Ovary (tissue), 9 donors: Measurements from ENCODE around the gene RBM46. TPM values are rescaled to one million over a fixed set of nuclear protein-coding genes. Genes with fewer than 3 reads are reported as not detected.

Source experiments
- DNase-seq, 5 donors: peaks; one replicate each; pipeline ENCODE4 v3.0.0-alpha.2; 2019 to 2020
- H3K27ac ChIP-seq, 2 donors: fragments of 200-600 bp; one replicate each; pipeline versions ENCODE4 v1.5.1 to v1.8.0; 2019 to 2022
- H3K27me3 ChIP-seq: fragments of 200-600 bp; one replicate; pipeline ENCODE4 v1.8.0; 2022
- H3K36me3 ChIP-seq: fragments of 200-600 bp; sonication (generic); one replicate; pipeline ENCODE4 v1.5.1; 2019
- H3K4me1 ChIP-seq: one replicate; pipeline ENCODE4 v1.8.1; 2013; ENCODE audit warnings: mild to moderate bottlenecking, moderate library complexity; ENCODE audit not compliant: insufficient read depth
- H3K4me3 ChIP-seq: fragments of 200-600 bp; sonication (generic); one replicate; pipeline ENCODE4 v1.5.1; 2017
- H3K9me3 ChIP-seq, 2 donors: fragments of 200-600 bp in 1 of 2; sonication (generic) in 1 of 2; one replicate each; pipeline versions ENCODE4 v1.5.1 to v1.8.1; 2013 to 2019; ENCODE audit warnings: mild to moderate bottlenecking in 1 of 2, moderate library complexity in 1 of 2
- EP300 ChIP-seq: sonication (generic); formaldehyde crosslinking; IDR thresholded peaks from one replicate; pipeline ENCODE4 v1.6.1; 2017; ENCODE audit warnings: antibody characterized with exemption
- POLR2A ChIP-seq: fragments of 450-650 bp; IDR thresholded peaks from one replicate; pipeline ENCODE4 v1.6.1; 2017; ENCODE audit warnings: antibody characterized with exemption, mild to moderate bottlenecking, moderate library complexity
- WGBS, 3 donors: extraction: QIAGEN DNeasy Blood & Tissue Kit in 1 of 3; methylation state at CpG; one replicate each; pipeline versions ENCODE4 v1.1.5 to v1.1.7; 2013 to 2017; 5-methylcytosine and 5-hydroxymethylcytosine counted together
- intact Hi-C, 4 donors: fragments of 100-400 bp; cut with DNase I; formaldehyde crosslinking; loops; one replicate each; pipeline versions ENCODE4 v1.11.0 to v1.15.1; 2022 to 2023
- polyA plus RNA-seq, 2 donors: library from polyadenylated mRNA; stranded (reverse); fragments of 200-250 nt in 1 of 2; fragments of 350-450 nt in 1 of 2; fragmentation: Illumina TruSeq in 1 of 2; extraction: RNeasy Lipid Tissue Mini Kit (QIAGEN cat#74804) in 1 of 2; gene quantifications; one replicate each; pipeline ENCODE4 v1.2.3, GENCODE V29; 2013 to 2014
- total RNA-seq, 7 donors: library from RNA; depleted of rRNA in 2 of 7; stranded (reverse); fragments of >200 nt in 2 of 7; fragmentation: NEBNext Ultra II Directional in 3 of 7; extraction: Animal tissue kit (Norgen Biotek cat#: 25700) in 3 of 7; gene quantifications; one replicate each; pipeline versions ENCODE4 v1.1.0 to v1.2.4, GENCODE V29; 2016 to 2023
- TF ChIP-seq, protein P1 (sequence below), 3 donors: fragments of 450-650 bp in 2 of 3; fragments of 200-600 bp in 1 of 3; IDR thresholded peaks; one replicate each; pipeline versions ENCODE4 v1.5.1 to v1.8.0; 2016 to 2022; ENCODE audit warnings: antibody characterized with exemption in 3 of 3, mild to moderate bottlenecking in 1 of 3
- donor health status: DM: no; HTN: no; CAD: no; lungs with moderate emphysema.
- donor health status: DM: no; HTN: no; CAD: no.
- donor health status: Bipolar disorder and iron deficiency.
- donor health status: DM: yes; HTN: yes; CAD: no.
- donor health status: DM: no; HTN: no; CAD: no.
- donor health status: DM: yes; HTN: yes; CAD: no.

Gene RBM46
- total and polyA plus RNA-seq, 9 donors = 0.08 to 0.15 (median 0.15) TPM; not detected in 6

DNA sequence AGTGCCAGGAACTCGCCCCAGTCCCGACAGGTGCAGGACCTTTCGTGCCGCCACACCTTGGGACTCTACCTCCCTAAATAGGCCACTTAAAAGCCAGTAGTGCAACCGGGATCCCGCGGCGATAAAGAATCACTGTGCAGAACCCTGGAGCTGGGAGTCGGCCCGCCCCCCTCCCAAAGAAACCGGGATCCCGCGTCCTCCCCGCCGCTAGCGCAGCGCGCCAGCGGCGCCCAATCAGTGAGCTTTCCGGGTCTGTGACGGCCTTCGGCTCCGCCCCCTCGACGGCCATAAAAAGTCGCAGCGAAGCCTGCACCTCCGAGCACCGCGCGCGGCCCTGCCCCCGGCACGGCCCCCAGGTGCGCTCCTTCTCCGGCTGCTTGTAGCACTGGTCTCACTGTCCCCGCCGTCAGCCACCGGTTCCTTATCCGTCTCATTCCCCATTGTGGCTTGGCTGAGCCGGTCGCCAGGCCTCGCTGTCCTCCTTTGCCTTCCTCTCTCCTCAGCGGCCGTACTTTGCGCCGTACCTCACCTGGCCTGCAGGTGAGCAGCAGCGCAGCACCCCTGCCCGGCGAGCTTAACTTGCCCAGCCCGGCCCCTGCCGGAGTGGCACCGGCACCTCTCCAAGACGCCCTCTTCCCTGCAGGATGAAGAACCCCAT is 37.3 kb upstream of the RBM46 start, which contains the start of gene LRAT:
LRAT (plus strand) TSS at position 318 of the 658 bp plus-strand sequence; CDS start at position 645, 327 bp downstream.
- DNase-seq = no peak
- 1 to 2% (median 1%) methylated on average over 54 to 55 of the region's 55 CpGs for WGBS, 3 donors

DNA sequence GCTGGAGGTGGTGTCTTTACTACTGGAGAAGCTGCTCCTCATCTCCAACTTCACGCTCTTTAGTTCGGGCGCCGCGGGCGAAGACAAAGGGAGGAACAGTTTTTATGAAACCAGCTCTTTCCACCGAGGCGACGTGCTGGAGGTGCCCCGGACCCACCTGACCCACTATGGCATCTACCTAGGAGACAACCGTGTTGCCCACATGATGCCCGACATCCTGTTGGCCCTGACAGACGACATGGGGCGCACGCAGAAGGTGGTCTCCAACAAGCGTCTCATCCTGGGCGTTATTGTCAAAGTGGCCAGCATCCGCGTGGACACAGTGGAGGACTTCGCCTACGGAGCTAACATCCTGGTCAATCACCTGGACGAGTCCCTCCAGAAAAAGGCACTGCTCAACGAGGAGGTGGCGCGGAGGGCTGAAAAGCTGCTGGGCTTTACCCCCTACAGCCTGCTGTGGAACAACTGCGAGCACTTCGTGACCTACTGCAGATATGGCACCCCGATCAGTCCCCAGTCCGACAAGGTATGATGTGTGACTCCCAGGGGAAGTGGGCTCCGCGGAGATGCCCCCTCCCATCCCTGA is 36.6 kb upstream of the RBM46 start:
- intact Hi-C loops = no loop called here
- TF ChIP-seq, protein P1, sequence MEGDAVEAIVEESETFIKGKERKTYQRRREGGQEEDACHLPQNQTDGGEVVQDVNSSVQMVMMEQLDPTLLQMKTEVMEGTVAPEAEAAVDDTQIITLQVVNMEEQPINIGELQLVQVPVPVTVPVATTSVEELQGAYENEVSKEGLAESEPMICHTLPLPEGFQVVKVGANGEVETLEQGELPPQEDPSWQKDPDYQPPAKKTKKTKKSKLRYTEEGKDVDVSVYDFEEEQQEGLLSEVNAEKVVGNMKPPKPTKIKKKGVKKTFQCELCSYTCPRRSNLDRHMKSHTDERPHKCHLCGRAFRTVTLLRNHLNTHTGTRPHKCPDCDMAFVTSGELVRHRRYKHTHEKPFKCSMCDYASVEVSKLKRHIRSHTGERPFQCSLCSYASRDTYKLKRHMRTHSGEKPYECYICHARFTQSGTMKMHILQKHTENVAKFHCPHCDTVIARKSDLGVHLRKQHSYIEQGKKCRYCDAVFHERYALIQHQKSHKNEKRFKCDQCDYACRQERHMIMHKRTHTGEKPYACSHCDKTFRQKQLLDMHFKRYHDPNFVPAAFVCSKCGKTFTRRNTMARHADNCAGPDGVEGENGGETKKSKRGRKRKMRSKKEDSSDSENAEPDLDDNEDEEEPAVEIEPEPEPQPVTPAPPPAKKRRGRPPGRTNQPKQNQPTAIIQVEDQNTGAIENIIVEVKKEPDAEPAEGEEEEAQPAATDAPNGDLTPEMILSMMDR (IDR thresholded peaks at IDR 0.05) = no peak
- TF ChIP-seq POLR2A = no peak
- no peak for TF ChIP-seq EP300
- 3 to 7% (median 6%) methylated on average over 31 of the region's 31 CpGs for WGBS, 3 donors
- Histone ChIP-seq H3K27ac (no peak overlapping the region), H3K4me1 (no peaks in the 10 kb centered on the region), H3K9me3 (no peaks in the 10 kb centered on the region), H3K36me3 (no peaks in the 10 kb centered on the region), H3K27me3 (no peaks in the 10 kb centered on the region), H3K4me3 (no peak overlapping the region)
- no peak for DNase-seq

More for the DNA sequence above, 37.3 kb upstream of the RBM46 start, which contains the start of gene LRAT:
- TF ChIP-seq POLR2A = no peak
- TF ChIP-seq, protein P1 (IDR thresholded peaks at IDR 0.05) = no peak
- TF ChIP-seq EP300 = no peak
- Histone ChIP-seq H3K27me3 (no peaks in the 10 kb centered on the region), H3K36me3 (no peaks in the 10 kb centered on the region), H3K4me3 (peak within 1 kb of the TSS; percentile 32), H3K9me3 (no peaks in the 10 kb centered on the region), H3K4me1 (no peaks in the 10 kb centered on the region), H3K27ac (no peak within 1 kb of the TSS)
- intact Hi-C loops = no loop called here

DNA sequence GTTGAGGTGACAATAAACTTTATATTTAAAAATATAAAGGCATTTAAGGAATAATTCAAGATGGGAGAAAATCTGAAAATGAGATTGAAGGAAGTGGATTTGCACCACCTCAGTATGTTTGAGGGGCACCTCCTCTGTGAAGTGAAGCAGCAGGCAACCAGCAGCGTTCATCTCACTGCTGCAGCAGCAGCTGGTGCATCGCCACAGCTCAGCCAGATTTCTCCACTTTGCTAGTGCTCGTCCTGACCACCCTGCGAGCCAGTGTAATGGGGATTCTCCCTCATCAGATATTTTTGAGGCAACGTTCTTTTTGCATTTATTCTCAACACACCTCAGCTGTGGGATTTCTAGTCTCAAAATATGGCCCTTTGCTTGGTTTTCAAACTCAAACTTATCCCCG is 23.4 kb upstream of the RBM46 start:
- Histone ChIP-seq H3K27me3 (no peaks in the 10 kb centered on the region), H3K4me1 (no peaks in the 10 kb centered on the region), H3K27ac (no peak overlapping the region), H3K9me3 (no peaks in the 10 kb centered on the region), H3K4me3 (no peak overlapping the region), H3K36me3 (no peaks in the 10 kb centered on the region)
- 70 to 76% (median 71%) methylated on average over 6 of the region's 6 CpGs for WGBS, 3 donors
- no peak for DNase-seq
- intact Hi-C loops = no loop called here
- TF ChIP-seq, protein P1 (IDR thresholded peaks at IDR 0.05) = no peak
- TF ChIP-seq EP300 (no peak), POLR2A (no peak)

DNA sequence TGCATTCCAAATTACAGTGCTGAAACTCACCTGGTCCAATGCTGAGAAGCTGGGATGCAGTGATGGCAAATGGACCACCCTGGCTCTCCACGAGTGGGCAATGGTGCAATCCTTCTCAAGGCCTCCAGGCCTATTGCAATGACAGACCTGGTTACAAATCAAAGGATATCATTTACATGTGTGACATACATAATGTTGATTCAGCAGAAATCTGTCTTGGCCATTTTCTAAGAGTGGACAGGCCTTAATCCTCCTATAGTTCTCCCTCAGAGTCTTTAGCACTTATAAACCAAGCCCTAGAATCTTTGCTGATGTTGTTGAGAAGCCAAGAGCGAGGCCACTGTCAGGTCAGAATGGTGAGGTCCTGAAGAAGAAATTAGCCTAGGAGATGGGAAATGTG is 20.2 kb upstream of the RBM46 start:
- Histone ChIP-seq H3K36me3 (no peaks in the 10 kb centered on the region), H3K27ac (no peak overlapping the region), H3K4me3 (no peak overlapping the region), H3K27me3 (no peaks in the 10 kb centered on the region), H3K9me3 (no peaks in the 10 kb centered on the region), H3K4me1 (no peaks in the 10 kb centered on the region)
- 69 to 83% (median 80%) methylated on average over 2 of the region's 2 CpGs for WGBS, 3 donors
- DNase-seq = no peak
- intact Hi-C loops = no loop called here
- TF ChIP-seq, protein P1 (IDR thresholded peaks at IDR 0.05) = no peak
- TF ChIP-seq EP300 = no peak
- no peak for TF ChIP-seq POLR2A
